Suprapubic skin (tissue), 4 donors: ENCODE results near the gene PGM5. TPM values are rescaled to one million over a fixed set of nuclear protein-coding genes. Genes with fewer than 3 reads are reported as not detected.

Experiments
- DNase-seq, 2 donors: peaks; one replicate each; pipeline ENCODE4 v3.0.0-alpha.2; 2019; ENCODE audit warnings: low spot score in 2 of 2
- H3K27ac ChIP-seq: fragments of 200-600 bp; sonication (generic); one replicate; pipeline ENCODE4 v1.5.1; 2019
- H3K27me3 ChIP-seq: fragments of 200-600 bp; sonication (generic); one replicate; pipeline ENCODE4 v1.5.1; 2019
- H3K36me3 ChIP-seq: fragments of 200-600 bp; sonication (generic); one replicate; pipeline ENCODE4 v1.5.1; 2019
- H3K4me1 ChIP-seq: fragments of 200-600 bp; sonication (generic); one replicate; pipeline ENCODE4 v1.5.1; 2019
- H3K4me3 ChIP-seq: fragments of 200-600 bp; sonication (generic); one replicate; pipeline ENCODE4 v1.5.1; 2019; ENCODE audit warnings: mild to moderate bottlenecking
- H3K9me3 ChIP-seq: fragments of 200-600 bp; sonication (generic); one replicate; pipeline ENCODE4 v1.5.1; 2019
- EP300 ChIP-seq: sonication (generic); formaldehyde crosslinking; IDR thresholded peaks from one replicate; pipeline ENCODE4 v1.6.1; 2017; ENCODE audit warnings: antibody characterized with exemption
- POLR2A ChIP-seq, 2 donors: fragments of 450-650 bp; IDR thresholded peaks; one replicate each; pipeline ENCODE4 v1.6.1; 2017; ENCODE audit warnings: antibody characterized with exemption in 2 of 2, mild to moderate bottlenecking in 2 of 2, moderate library complexity in 2 of 2
- POLR2AphosphoS5 ChIP-seq, 3 donors: sonication (generic); formaldehyde crosslinking; IDR thresholded peaks; one replicate each; pipeline ENCODE4 v1.6.1; 2017; ENCODE audit warnings: antibody characterized with exemption in 3 of 3
- WGBS: methylation state at CpG from one replicate; pipeline ENCODE4 v1.1.5; 2018; 5-methylcytosine and 5-hydroxymethylcytosine counted together
- total RNA-seq, 4 donors: library from RNA; depleted of rRNA; stranded (reverse); fragments of >200 nt; gene quantifications; one replicate each; pipeline ENCODE4 v1.1.0, GENCODE V29; 2016
- TF ChIP-seq, protein P1 (sequence below), 2 donors: fragments of 200-600 bp in 1 of 2; fragments of 450-650 bp in 1 of 2; sonication (generic) in 1 of 2; IDR thresholded peaks; one replicate each; pipeline ENCODE4 v1.5.1; 2016 to 2019; ENCODE audit warnings: antibody characterized with exemption in 2 of 2, mild to moderate bottlenecking in 1 of 2, moderate library complexity in 1 of 2

PGM5 gene
- total RNA-seq, 4 donors from 2014 or later, result 5.1 to 10.6 (median 6.1) TPM

DNA sequence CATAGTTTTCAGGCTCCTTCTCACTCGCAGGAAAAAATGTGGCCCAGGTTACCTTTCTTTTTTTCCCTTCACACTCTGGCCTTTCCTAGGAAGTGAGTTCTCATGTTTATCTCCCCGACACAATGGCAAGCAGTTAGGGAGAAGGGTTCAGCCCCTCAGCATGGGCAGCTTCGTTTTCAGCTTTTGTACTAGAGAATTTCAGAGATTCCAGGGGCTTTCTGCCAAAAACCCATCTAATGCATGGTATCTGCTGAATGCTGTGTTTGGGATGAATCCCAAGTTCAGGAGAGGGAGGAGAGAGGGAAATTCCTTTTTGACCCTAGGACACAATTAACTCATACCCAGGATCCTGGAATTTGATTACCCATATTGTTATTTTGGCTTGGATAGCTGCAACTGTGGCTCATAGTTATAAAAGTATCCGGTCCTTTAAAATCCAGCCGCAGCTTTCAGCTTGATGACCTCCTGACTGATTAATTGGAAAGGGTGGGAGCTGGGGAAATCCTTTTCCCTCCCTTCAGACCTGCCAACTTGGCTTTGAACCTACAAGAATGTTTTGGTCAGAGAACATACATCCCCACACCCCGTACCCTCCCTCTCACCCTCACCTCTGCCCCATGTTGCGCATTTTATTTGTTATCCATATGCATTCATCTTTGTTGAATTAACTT, 105.8 kb downstream of the PGM5 start:
- H3K36me3 ChIP-seq, result no peaks in the 10 kb centered on the region
- WGBS, result 59% methylated on average over 7 of the region's 7 CpGs
- H3K9me3 ChIP-seq, result no peaks in the 10 kb centered on the region
- no peaks in the 10 kb centered on the region for H3K4me1 ChIP-seq
- TF ChIP-seq POLR2AphosphoS5 (IDR thresholded peaks at IDR 0.05) (no peak), POLR2A (IDR thresholded peaks at IDR 0.05) (no peak), EP300 (no peak)
- TF ChIP-seq, protein P1, sequence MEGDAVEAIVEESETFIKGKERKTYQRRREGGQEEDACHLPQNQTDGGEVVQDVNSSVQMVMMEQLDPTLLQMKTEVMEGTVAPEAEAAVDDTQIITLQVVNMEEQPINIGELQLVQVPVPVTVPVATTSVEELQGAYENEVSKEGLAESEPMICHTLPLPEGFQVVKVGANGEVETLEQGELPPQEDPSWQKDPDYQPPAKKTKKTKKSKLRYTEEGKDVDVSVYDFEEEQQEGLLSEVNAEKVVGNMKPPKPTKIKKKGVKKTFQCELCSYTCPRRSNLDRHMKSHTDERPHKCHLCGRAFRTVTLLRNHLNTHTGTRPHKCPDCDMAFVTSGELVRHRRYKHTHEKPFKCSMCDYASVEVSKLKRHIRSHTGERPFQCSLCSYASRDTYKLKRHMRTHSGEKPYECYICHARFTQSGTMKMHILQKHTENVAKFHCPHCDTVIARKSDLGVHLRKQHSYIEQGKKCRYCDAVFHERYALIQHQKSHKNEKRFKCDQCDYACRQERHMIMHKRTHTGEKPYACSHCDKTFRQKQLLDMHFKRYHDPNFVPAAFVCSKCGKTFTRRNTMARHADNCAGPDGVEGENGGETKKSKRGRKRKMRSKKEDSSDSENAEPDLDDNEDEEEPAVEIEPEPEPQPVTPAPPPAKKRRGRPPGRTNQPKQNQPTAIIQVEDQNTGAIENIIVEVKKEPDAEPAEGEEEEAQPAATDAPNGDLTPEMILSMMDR (IDR thresholded peaks at IDR 0.05), result no peak
- DNase-seq, result no peak
- no peaks in the 10 kb centered on the region for H3K27me3 ChIP-seq
- no peak overlapping the region for H3K27ac ChIP-seq
- no peak overlapping the region for H3K4me3 ChIP-seq

DNA sequence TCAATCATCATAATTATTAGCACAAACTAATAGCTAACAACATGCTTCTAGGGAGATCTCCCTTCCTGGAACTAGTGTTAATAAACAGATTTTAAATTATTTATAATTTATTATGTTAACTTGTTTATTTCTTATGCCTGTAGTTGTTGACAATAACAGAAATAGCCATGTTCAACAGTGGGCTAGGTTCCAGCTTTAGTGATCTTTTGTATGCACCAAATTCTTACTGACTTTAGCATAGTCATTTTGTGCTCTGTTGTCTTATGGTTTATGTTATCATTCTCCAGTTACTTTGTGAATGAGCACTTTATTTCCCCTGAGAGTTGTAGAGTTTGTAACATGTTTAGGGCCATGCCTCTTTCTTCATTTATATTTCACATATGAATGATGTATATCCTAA, 113.7 kb downstream of the PGM5 start:
- Histone ChIP-seq H3K4me3 (no peak overlapping the region), H3K27ac (no peak overlapping the region), H3K27me3 (no peaks in the 10 kb centered on the region), H3K36me3 (no peaks in the 10 kb centered on the region), H3K4me1 (no peaks in the 10 kb centered on the region), H3K9me3 (no peaks in the 10 kb centered on the region)
- no peak for TF ChIP-seq POLR2A (IDR thresholded peaks at IDR 0.05)
- no peak for DNase-seq

DNA sequence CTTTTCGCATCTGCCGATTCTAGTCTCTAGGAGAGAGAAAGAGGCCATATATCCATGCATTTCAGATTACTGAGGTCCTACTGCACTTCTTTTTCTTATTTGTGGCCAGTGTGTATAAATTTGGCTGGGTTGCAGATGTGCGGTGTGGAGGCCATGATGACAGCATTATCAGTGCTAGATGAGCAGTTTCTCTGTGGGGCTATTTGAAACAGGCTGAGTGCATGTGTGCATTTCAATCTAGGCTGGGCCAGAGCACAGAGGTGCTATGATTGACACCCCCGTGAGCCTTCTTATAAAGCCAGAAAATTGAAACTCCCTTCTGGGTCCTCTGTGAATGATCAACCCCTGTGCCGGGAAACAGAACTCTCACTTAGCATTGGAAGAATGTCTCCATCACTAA, 114.2 kb downstream of the PGM5 start:
- Histone ChIP-seq H3K9me3 (no peaks in the 10 kb centered on the region), H3K27ac (no peak overlapping the region), H3K27me3 (no peaks in the 10 kb centered on the region), H3K36me3 (no peaks in the 10 kb centered on the region), H3K4me1 (no peaks in the 10 kb centered on the region), H3K4me3 (no peak overlapping the region)
- 90% methylated on average over 5 of the region's 5 CpGs for WGBS
- no peak for DNase-seq
- TF ChIP-seq, protein P1 (IDR thresholded peaks at IDR 0.05), result no peak
- TF ChIP-seq POLR2AphosphoS5 (IDR thresholded peaks at IDR 0.05), result no peak
- TF ChIP-seq POLR2A (IDR thresholded peaks at IDR 0.05), result no peak
- TF ChIP-seq EP300, result no peak

DNA sequence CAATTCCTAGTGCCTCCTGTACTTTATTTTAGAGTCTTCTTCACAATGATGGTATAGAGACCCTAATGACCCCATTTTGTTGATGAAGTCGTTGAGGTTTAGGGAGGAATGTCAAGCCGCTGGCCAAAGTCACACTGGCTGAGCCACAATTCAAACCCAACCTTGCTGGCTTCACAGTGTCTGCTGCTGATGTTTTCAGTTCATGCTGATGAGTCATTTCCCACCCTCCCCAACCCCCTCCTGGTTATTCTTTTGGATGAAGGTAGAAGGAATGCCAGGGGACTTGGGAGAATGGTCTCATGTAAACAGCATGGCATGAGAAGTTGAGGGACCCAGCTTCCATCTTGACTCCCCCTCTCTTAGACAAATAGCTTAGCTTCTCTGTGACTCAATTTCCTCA, 115.7 kb downstream of the PGM5 start:
- 60% methylated on average over 2 of the region's 2 CpGs for WGBS
- no peak overlapping the region for H3K4me3 ChIP-seq
- H3K27me3 ChIP-seq, result no peaks in the 10 kb centered on the region
- no peaks in the 10 kb centered on the region for H3K9me3 ChIP-seq
- H3K4me1 ChIP-seq, result no peaks in the 10 kb centered on the region
- TF ChIP-seq POLR2AphosphoS5 (IDR thresholded peaks at IDR 0.05) (no peak), POLR2A (IDR thresholded peaks at IDR 0.05) (no peak), EP300 (no peak)
- TF ChIP-seq, protein P1 (IDR thresholded peaks at IDR 0.05), result no peak
- DNase-seq, result no peak
- H3K27ac ChIP-seq, result no peak overlapping the region
- no peaks in the 10 kb centered on the region for H3K36me3 ChIP-seq

DNA sequence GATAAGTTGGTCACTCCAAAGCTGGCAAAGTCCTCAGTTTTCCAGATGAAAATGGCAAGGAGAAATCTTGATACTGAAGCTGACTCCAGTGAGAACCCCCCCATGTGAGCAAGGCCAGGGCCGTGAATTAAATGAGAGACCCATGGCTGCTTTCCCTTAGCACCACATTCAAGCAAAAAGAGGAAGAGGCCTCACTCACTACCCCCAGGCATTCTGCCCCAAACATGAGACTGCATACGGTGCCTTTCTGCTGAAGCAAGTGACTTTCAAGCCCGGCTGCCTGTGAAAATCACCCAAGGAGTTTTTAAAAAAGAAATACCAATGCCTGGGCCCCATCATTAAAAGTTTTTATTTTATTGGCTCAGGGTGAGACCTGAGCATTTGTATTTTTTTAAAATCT, 117.4 kb downstream of the PGM5 start:
- 55% methylated on average over 3 of the region's 3 CpGs for WGBS
- Histone ChIP-seq H3K27ac (no peak overlapping the region), H3K9me3 (no peaks in the 10 kb centered on the region), H3K4me1 (no peaks in the 10 kb centered on the region), H3K27me3 (no peaks in the 10 kb centered on the region), H3K36me3 (no peaks in the 10 kb centered on the region), H3K4me3 (no peak overlapping the region)
- TF ChIP-seq EP300, result no peak
- TF ChIP-seq, protein P1 (IDR thresholded peaks at IDR 0.05), result no peak
- no peak for TF ChIP-seq POLR2AphosphoS5 (IDR thresholded peaks at IDR 0.05)
- no peak for DNase-seq

DNA sequence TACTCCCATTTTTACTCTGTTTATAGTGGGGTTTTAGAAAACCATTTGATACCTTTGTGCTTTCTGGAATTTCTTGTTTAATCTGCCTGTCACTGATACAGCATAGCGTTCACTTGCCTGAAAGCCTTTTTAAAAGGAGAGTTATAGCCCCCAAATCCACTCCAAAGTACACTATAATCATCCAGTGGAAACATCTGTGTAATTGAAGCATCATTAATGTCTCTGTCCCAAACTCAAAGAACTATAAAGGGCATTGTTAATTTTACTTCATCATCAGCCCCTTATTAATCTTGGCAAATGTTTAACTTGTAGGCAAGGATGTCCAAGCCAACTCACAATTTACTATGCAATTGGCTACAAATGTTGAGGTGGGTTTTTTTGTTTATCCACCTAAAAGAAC, 120.0 kb downstream of the PGM5 start:
- H3K36me3 ChIP-seq, result no peaks in the 10 kb centered on the region
- TF ChIP-seq, protein P1 (IDR thresholded peaks at IDR 0.05), result no peak
- TF ChIP-seq POLR2A (IDR thresholded peaks at IDR 0.05), result no peak
- no peak for TF ChIP-seq EP300
- no peak overlapping the region for H3K4me3 ChIP-seq
- H3K27me3 ChIP-seq, result no peaks in the 10 kb centered on the region
- 24% methylated on average over 1 of the region's 1 CpG for WGBS
- no peak for DNase-seq
- no peaks in the 10 kb centered on the region for H3K4me1 ChIP-seq
- no peak overlapping the region for H3K27ac ChIP-seq
- H3K9me3 ChIP-seq, result no peaks in the 10 kb centered on the region
